ENCODE data around the gene KLF16.

DNA sequence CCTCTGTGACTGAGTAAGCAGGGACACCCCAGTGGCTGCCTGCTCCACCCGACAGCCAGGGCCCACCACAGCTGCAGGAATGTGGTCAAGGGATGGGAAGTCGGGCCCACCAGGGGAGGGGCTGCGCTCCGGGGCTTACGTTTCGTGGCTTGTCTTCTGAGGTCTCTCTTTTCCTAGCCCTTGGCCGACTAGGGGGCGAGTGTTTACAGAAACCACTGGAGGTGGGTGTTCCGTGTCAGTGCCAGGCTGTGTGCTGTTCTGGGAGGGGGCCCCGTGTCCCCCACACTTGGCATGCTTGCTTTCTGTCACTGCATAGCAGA lies 46.3 kb upstream of the KLF16 start:
- TF ChIP-seq EZH2 (IDR thresholded peaks at IDR 0.05) = no peak
- TF ChIP-seq POLR2AphosphoS5 (IDR thresholded peaks at IDR 0.05; ENCODE audit: borderline replicate concordance, low read depth, low read length) = no peak
- no peak for TF ChIP-seq FOXP2 (optimal IDR thresholded peaks at IDR 0.05; ENCODE audit: control extremely low read depth, extremely low read length, insufficient read depth)

All from SK-N-MC (cell line).